Mesendoderm (in vitro differentiated cells): ENCODE results near the gene CHD9.

ENCODE experiments used
- DNase-seq: peaks from one replicate; pipeline ENCODE4 v3.0.0; 2013
- H2AK5ac ChIP-seq: 2 replicates; pipeline ENCODE4 v1.6.1; 2013; ENCODE audit warnings: low read length, inconsistent platforms
- H2BK120ac ChIP-seq: 2 replicates; pipeline ENCODE4 v1.6.1; 2013; ENCODE audit warnings: low read depth, mild to moderate bottlenecking, low read length, moderate library complexity, mixed read lengths
- H2BK15ac ChIP-seq: replicated peaks from 2 replicates; pipeline ENCODE4 v1.6.1; 2013; ENCODE audit warnings: low read depth, mild to moderate bottlenecking, moderate library complexity
- H2BK5ac ChIP-seq: 2 replicates; pipeline ENCODE4 v1.6.1; 2013; ENCODE audit warnings: low read length, inconsistent platforms
- H3K18ac ChIP-seq: 2 replicates; pipeline ENCODE4 v1.6.1; 2013; ENCODE audit warnings: mild to moderate bottlenecking, low read length, mixed read lengths
- H3K23ac ChIP-seq: one replicate; pipeline ENCODE4 v1.6.1; 2013; ENCODE audit warnings: low read length
- H3K27ac ChIP-seq: 2 replicates; pipeline ENCODE4 v1.5.1; 2013; ENCODE audit warnings: low read depth, mild to moderate bottlenecking, inconsistent platforms, low read length, moderate library complexity
- H3K27me3 ChIP-seq: 2 replicates; pipeline ENCODE4 v1.6.1; 2013; ENCODE audit warnings: low read length, control low read depth, mild to moderate bottlenecking, inconsistent platforms; ENCODE audit not compliant: insufficient read depth, poor library complexity
- H3K36me3 ChIP-seq: 2 replicates; pipeline ENCODE4 v1.6.1; 2013; ENCODE audit warnings: low read length, inconsistent platforms; ENCODE audit not compliant: control insufficient read depth, insufficient read depth
- H3K4ac ChIP-seq: one replicate; pipeline ENCODE4 v1.6.1; 2013; ENCODE audit warnings: low read depth, mild to moderate bottlenecking, low read length, moderate library complexity
- H3K4me1 ChIP-seq: 2 replicates; pipeline ENCODE4 v1.6.1; 2013; ENCODE audit warnings: low read depth, low read length, inconsistent platforms; ENCODE audit not compliant: control insufficient read depth
- H3K4me2 ChIP-seq: 2 replicates; pipeline ENCODE4 v1.6.1; 2013; ENCODE audit warnings: low read length
- H3K4me3 ChIP-seq: 2 replicates; pipeline ENCODE4 v1.5.1; 2013; ENCODE audit warnings: mild to moderate bottlenecking, low read length
- H3K56ac ChIP-seq: one replicate; pipeline ENCODE4 v1.6.1; 2013; ENCODE audit warnings: low read length
- H3K79me1 ChIP-seq: 2 replicates; pipeline ENCODE4 v1.6.1; 2013; ENCODE audit warnings: low read length, inconsistent platforms
- H3K79me2 ChIP-seq: 2 replicates; pipeline ENCODE4 v1.6.1; 2013; ENCODE audit warnings: mild to moderate bottlenecking, low read length; ENCODE audit not compliant: control insufficient read depth, insufficient read depth
- H3K9ac ChIP-seq: 2 replicates; pipeline ENCODE4 v1.6.1; 2013; ENCODE audit warnings: low read length, inconsistent platforms
- H4K5ac ChIP-seq: one replicate; pipeline ENCODE4 v1.6.1; 2013; ENCODE audit warnings: low read length
- H4K8ac ChIP-seq: one replicate; pipeline ENCODE4 v1.6.1; 2013; ENCODE audit warnings: low read depth, mild to moderate bottlenecking, control low read depth, low read length, moderate library complexity
- WGBS: extraction: QIAGEN DNeasy Blood & Tissue Kit; methylation state at CpG from one replicate; pipeline ENCODE4 v1.1.7; 2013; ENCODE audit warnings: low lambda C conversion rate, missing lambda C conversion rate; ENCODE audit not compliant: insufficient coverage; ENCODE audit errors: extremely low coverage; 5-methylcytosine and 5-hydroxymethylcytosine counted together

The CHD9 gene

GRCh38 chr16:53201900-53202299 is 147.1 kb downstream of the CHD9 start:
- no peak overlapping the region for H3K27ac ChIP-seq
- H3K56ac ChIP-seq: no peak overlapping the region
- no peaks in the 10 kb centered on the region for H3K4me1 ChIP-seq
- WGBS: no CpG with 5 or more reads among the region's 1 CpG
- no peak overlapping the region for H3K4me2 ChIP-seq
- no peak overlapping the region for H3K18ac ChIP-seq
- no peak overlapping the region for H3K9ac ChIP-seq
- DNase-seq: no peak
- no peak overlapping the region for H2AK5ac ChIP-seq
- no peak overlapping the region for H4K5ac ChIP-seq
- H3K79me1 ChIP-seq: no peaks in the 10 kb centered on the region
- H3K4ac ChIP-seq: no peak overlapping the region
- no peak overlapping the region for H3K23ac ChIP-seq
- H4K8ac ChIP-seq: no peak overlapping the region
- no peaks in the 10 kb centered on the region for H3K36me3 ChIP-seq
- no peaks in the 10 kb centered on the region for H3K79me2 ChIP-seq
- no peak overlapping the region for H3K4me3 ChIP-seq
- no peak overlapping the region for H2BK120ac ChIP-seq
- no peak overlapping the region for H2BK15ac ChIP-seq
- H2BK5ac ChIP-seq: no peak overlapping the region
- H3K27me3 ChIP-seq: no peaks in the 10 kb centered on the region

DNA sequence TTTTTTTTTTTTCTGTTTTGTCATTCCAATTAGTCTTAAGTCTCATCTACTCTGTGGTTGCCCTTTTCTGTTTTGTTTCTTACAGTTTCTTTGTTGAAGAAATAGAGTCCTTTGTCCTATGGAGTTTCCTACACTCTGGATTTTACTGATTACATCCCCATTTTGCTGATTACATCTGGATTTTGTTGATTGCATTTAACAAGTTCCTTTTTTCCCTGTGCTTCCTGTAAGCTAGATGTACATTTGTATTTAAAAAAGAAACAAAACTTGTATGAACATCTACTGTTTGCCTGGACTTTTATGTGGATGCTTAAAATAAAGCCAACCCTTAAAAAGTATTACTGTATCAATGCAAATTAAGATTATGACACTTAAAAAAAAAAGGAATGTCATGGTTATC is 147.6 kb downstream of the CHD9 start:
- Histone ChIP-seq H3K4me3 (no peak overlapping the region), H3K4me2 (no peak overlapping the region), H3K23ac (no peak overlapping the region), H3K9ac (no peak overlapping the region), H4K5ac (no peak overlapping the region), H2AK5ac (no peak overlapping the region), H4K8ac (no peak overlapping the region), H3K79me1 (no peaks in the 10 kb centered on the region), H3K18ac (no peak overlapping the region), H2BK120ac (no peak overlapping the region), H3K4ac (no peak overlapping the region), H3K56ac (no peak overlapping the region), H3K27ac (no peak overlapping the region), H3K79me2 (no peaks in the 10 kb centered on the region), H3K27me3 (no peaks in the 10 kb centered on the region), H3K4me1 (no peaks in the 10 kb centered on the region), H2BK5ac (no peak overlapping the region), H2BK15ac (no peak overlapping the region), H3K36me3 (no peaks in the 10 kb centered on the region)
- DNase-seq: peak; percentile 14

DNA sequence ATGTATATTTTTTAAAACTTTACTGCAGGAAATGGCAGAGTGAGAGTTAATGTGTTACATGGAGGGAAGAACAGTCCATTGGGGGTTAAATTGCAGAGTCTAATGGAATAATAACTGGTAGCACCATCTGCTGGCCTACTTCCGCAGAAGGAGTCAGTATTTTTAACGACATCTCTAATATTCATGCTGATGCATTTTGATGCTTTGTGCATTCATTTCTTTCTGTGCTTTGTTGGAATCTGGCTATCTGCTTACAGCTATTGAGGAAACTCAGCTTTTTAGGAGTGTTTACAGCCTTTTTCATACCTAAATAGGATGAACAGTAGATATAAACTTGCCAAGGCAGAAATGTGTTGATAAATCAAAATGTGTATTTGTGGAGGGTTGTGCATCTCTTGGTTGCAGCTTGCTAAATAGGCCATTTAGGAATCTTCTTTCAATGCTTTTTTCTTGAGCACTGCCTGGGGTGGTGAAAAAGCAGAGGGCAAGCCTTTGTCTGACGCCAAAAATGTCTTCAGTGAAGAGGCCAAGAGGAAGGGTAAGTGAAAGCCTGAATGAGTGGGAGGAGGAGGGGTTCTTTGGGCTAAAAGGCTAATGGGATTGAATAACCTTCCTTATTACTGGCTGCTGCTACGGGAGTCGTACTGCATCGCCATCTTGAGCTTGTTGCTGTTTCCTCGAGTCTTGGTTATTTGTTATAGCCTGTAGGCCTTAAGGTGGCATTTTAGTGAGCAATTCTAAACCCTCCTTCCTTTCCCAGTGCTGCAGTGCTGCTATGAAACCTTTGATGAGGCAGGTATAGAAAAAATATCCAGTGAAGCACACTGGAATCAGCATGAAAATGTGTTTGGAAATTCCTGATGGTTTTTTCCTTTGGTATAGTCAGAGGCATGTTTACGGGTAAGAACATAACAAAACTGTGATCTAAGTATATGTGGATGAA is 153.3 kb downstream of the CHD9 start:
- WGBS: no CpG with 5 or more reads among the region's 8 CpGs
- peak overlapping the region; percentile 85 for H2BK15ac ChIP-seq
- peak overlapping the region; percentile 47 for H3K4me2 ChIP-seq
- no peak overlapping the region for H3K4ac ChIP-seq
- DNase-seq: peak; percentile 96
- no peak overlapping the region for H2BK120ac ChIP-seq
- peak overlapping the region; percentile 87 for H3K18ac ChIP-seq
- peak overlapping the region; percentile 75 for H3K9ac ChIP-seq
- peak overlapping the region; percentile 94 for H4K8ac ChIP-seq
- H3K56ac ChIP-seq: peak overlapping the region; percentile 89
- H3K79me2 ChIP-seq: peaks cover 3% of the 10 kb centered on the region
- H4K5ac ChIP-seq: peak overlapping the region; percentile 100
- H3K27ac ChIP-seq: peak overlapping the region; percentile 86
- no peak overlapping the region for H3K23ac ChIP-seq
- H2BK5ac ChIP-seq: peak overlapping the region; percentile 69
- no peaks in the 10 kb centered on the region for H3K36me3 ChIP-seq
- no peaks in the 10 kb centered on the region for H3K27me3 ChIP-seq
- no peaks in the 10 kb centered on the region for H3K79me1 ChIP-seq
- no peak overlapping the region for H2AK5ac ChIP-seq
- H3K4me1 ChIP-seq: no peaks in the 10 kb centered on the region
- peak overlapping the region; percentile 43 for H3K4me3 ChIP-seq

DNA sequence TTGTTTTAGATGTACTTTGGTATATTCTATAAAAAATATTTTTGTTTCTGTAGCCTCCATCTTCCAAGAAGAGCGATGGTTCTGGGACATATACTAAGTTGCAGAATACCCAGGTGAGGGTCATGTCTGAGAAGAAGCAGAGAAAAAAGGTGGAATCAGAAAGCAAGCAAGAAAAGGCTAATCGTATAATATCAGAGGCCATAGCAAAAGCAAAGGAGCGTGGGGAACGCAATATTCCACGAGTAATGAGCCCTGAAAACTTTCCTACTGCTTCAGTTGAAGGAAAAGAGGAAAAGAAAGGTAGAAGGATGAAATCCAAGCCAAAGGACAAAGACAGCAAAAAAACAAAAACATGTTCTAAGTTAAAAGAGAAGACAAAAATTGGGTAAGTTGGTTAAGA is 154.6 kb downstream of the CHD9 start:
- peak overlapping the region; percentile 2 for H3K4me2 ChIP-seq

DNA sequence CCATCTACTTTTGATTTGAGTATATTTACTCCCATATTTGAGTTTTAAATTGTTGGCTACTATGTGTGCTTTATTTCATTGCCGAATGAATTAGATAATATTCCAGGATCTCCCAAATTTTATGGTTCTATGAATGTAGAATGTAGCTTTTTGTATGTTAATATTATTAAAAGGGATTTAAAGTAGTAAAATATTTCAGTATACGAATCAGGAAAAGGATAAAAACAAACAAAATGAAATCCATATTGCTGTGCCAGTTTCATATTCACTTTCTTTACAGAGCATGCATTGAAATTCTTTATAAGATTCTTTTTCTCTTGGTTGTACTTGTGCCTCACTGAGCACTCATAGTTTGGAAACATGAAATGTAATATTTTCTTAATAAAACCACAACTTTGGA is 155.1 kb downstream of the CHD9 start:
- no peak overlapping the region for H3K18ac ChIP-seq
- no peak overlapping the region for H2BK15ac ChIP-seq
- no peaks in the 10 kb centered on the region for H3K4me1 ChIP-seq
- no peak overlapping the region for H3K23ac ChIP-seq
- H3K27ac ChIP-seq: no peak overlapping the region
- H2BK5ac ChIP-seq: no peak overlapping the region
- H3K4me2 ChIP-seq: no peak overlapping the region
- H3K27me3 ChIP-seq: no peaks in the 10 kb centered on the region
- no peak overlapping the region for H2AK5ac ChIP-seq
- H3K79me2 ChIP-seq: peaks cover 4% of the 10 kb centered on the region
- WGBS: 100% methylated on average over 1 of the region's 2 CpGs
- no peak overlapping the region for H2BK120ac ChIP-seq
- no peak overlapping the region for H3K4ac ChIP-seq
- no peaks in the 10 kb centered on the region for H3K36me3 ChIP-seq
- no peak for DNase-seq
- H3K4me3 ChIP-seq: no peak overlapping the region
- no peak overlapping the region for H4K8ac ChIP-seq
- H3K79me1 ChIP-seq: no peaks in the 10 kb centered on the region
- H3K56ac ChIP-seq: no peak overlapping the region
- no peak overlapping the region for H4K5ac ChIP-seq
- H3K9ac ChIP-seq: no peak overlapping the region

More for the DNA sequence above, 154.6 kb downstream of the CHD9 start:
- no CpG with 5 or more reads among the region's 5 CpGs for WGBS
- Histone ChIP-seq H3K79me2 (peaks cover 4% of the 10 kb centered on the region), H3K9ac (peak overlapping the region; percentile 51), H2BK5ac (no peak overlapping the region), H2BK120ac (peak overlapping the region; percentile 28), H4K5ac (no peak overlapping the region), H3K4me3 (no peak overlapping the region), H4K8ac (no peak overlapping the region), H3K4me1 (no peaks in the 10 kb centered on the region), H3K4ac (no peak overlapping the region), H2AK5ac (no peak overlapping the region), H3K23ac (no peak overlapping the region), H2BK15ac (no peak overlapping the region), H3K27me3 (no peaks in the 10 kb centered on the region), H3K36me3 (no peaks in the 10 kb centered on the region), H3K27ac (no peak overlapping the region), H3K18ac (no peak overlapping the region), H3K79me1 (no peaks in the 10 kb centered on the region), H3K56ac (peak overlapping the region; percentile 57)
- no peak for DNase-seq
